Thyroid gland (tissue), 4 donors: ENCODE measurements around the gene MBD3L5.

Experiments
- POLR2A ChIP-seq, 2 donors: fragments of 450-650 bp; IDR thresholded peaks; one replicate each; pipeline ENCODE4 v1.6.1; 2017; ENCODE audit warnings: antibody characterized with exemption in 2 of 2, mild to moderate bottlenecking in 2 of 2, moderate library complexity in 1 of 2
- TF ChIP-seq, protein P1 (sequence below), 6 experiments: fragments of 200-600 bp in 3 of 6; fragments of 450-650 bp in 3 of 6; sonication (generic) in 3 of 6; IDR thresholded peaks; one replicate each; pipeline ENCODE4 v1.5.1; 2016 to 2019; ENCODE audit warnings: antibody characterized with exemption in 6 of 6, mild to moderate bottlenecking in 2 of 6, inconsistent platforms in 1 of 6, moderate library complexity in 1 of 6

DNA sequence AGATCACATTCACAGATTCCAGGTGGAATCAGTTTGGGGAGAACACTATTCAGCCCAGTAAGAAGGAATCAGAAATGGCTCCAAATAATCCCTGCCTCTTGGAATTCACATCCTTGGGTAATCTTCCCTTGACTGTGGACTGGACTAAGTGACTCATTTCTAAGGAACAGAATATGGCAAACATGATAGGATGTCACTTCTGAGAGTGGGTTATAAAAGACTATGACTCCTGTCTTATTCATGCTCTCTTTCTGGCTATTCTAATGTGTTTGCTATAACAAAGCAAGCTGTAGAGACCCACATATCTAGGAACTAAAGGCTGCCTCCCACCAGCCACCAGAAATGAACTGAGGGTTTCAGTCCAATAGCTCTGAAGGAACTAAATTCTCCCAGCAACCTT is 46.9 kb upstream of the MBD3L5 start:
- no peak for TF ChIP-seq POLR2A (IDR thresholded peaks at IDR 0.05)
- TF ChIP-seq, protein P1, sequence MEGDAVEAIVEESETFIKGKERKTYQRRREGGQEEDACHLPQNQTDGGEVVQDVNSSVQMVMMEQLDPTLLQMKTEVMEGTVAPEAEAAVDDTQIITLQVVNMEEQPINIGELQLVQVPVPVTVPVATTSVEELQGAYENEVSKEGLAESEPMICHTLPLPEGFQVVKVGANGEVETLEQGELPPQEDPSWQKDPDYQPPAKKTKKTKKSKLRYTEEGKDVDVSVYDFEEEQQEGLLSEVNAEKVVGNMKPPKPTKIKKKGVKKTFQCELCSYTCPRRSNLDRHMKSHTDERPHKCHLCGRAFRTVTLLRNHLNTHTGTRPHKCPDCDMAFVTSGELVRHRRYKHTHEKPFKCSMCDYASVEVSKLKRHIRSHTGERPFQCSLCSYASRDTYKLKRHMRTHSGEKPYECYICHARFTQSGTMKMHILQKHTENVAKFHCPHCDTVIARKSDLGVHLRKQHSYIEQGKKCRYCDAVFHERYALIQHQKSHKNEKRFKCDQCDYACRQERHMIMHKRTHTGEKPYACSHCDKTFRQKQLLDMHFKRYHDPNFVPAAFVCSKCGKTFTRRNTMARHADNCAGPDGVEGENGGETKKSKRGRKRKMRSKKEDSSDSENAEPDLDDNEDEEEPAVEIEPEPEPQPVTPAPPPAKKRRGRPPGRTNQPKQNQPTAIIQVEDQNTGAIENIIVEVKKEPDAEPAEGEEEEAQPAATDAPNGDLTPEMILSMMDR (IDR thresholded peaks at IDR 0.05): no peak
